Esophagus squamous epithelium (tissue), 4 donors: ENCODE results near the gene FN1.

Experiments
- POLR2A ChIP-seq, 4 donors: fragments of 450-650 bp; IDR thresholded peaks; one replicate each; pipeline ENCODE4 v1.6.1; 2017; ENCODE audit warnings: antibody characterized with exemption in 4 of 4, mild to moderate bottlenecking in 4 of 4, moderate library complexity in 3 of 4
- TF ChIP-seq, protein P1 (sequence below), 6 experiments: fragments of 450-650 bp in 4 of 6; fragments of 200-600 bp in 2 of 6; sonication (generic) in 2 of 6; IDR thresholded peaks; one replicate each; pipeline ENCODE4 v1.5.1; 2016 to 2019; ENCODE audit warnings: antibody characterized with exemption in 6 of 6, mild to moderate bottlenecking in 4 of 6, moderate library complexity in 4 of 6

DNA sequence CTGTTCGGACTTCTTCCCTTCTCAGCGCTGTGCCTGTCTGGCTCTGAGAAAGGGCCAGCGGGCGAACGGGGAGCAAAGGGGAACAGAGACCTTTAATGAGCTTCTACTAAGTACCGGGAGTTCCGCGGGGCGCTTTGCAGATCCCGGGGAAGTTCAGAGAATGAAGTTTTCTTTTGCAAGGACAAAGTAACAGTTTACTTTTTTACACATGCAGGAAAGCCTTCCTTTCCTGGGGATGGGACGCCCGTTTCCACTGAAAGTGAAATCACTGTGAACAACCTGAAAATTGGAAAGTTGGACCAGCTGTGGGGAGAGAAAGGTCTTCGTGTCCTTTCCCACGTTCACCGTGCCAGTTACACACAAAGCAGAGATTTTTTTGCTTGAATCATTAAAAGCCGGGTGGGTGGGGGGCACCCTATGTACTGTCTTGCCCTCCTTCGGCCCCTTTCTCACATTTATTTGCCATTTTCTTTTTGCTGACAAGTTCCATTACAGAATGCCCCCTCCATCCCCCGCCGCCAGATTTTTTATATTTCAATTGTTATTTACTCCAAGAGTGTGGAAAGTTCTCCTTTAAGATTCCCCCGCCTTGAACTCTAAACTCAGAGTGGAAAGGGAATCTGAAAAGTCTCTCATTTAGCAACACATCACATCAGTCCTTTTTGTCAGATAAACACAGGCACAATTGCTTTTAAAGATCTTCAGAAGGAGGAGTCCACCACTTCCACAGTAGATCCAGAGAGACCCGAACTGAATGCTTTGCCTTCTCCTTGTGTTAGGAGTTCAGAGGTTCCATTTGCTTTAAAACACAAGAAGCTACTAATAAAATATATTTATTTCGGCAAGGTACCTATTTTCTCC lies 1.1 kb upstream of the FN1 start:
- TF ChIP-seq, protein P1, sequence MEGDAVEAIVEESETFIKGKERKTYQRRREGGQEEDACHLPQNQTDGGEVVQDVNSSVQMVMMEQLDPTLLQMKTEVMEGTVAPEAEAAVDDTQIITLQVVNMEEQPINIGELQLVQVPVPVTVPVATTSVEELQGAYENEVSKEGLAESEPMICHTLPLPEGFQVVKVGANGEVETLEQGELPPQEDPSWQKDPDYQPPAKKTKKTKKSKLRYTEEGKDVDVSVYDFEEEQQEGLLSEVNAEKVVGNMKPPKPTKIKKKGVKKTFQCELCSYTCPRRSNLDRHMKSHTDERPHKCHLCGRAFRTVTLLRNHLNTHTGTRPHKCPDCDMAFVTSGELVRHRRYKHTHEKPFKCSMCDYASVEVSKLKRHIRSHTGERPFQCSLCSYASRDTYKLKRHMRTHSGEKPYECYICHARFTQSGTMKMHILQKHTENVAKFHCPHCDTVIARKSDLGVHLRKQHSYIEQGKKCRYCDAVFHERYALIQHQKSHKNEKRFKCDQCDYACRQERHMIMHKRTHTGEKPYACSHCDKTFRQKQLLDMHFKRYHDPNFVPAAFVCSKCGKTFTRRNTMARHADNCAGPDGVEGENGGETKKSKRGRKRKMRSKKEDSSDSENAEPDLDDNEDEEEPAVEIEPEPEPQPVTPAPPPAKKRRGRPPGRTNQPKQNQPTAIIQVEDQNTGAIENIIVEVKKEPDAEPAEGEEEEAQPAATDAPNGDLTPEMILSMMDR (IDR thresholded peaks at IDR 0.05), result no peak
- TF ChIP-seq POLR2A (IDR thresholded peaks at IDR 0.05), result no peak
